GM19463 (cell line): ENCODE measurements around the gene KATNIP.

Experiments used
- ATAC-seq: cut with Tn5 transposase; IDR thresholded peaks from one replicate; pipeline ENCODE4 v1.9.1; 2021; ENCODE audit warnings: mild to moderate bottlenecking, moderate library complexity; ENCODE audit not compliant: unreplicated experiment

Gene KATNIP

DNA sequence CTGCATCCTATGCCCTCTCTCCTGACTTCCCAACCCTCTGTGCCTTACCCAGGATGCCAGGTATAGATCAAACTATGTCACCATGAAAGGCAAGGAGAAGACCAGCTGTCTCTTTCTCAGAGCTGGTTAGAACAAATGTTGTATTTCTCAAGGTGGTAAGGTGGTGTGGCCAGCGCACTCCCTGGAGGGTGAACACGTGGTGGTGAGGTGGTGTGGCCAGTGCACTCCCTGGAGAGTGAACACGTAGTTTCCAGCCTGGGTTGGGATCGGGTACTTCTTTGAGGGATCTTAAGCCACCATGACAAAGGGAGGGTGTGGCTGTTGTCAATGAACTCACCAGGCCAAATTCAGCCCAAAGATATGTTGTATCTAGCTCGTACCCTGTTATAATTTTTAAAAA lies 26.8 kb downstream of the KATNIP start:
- ATAC-seq, result no peak

DNA sequence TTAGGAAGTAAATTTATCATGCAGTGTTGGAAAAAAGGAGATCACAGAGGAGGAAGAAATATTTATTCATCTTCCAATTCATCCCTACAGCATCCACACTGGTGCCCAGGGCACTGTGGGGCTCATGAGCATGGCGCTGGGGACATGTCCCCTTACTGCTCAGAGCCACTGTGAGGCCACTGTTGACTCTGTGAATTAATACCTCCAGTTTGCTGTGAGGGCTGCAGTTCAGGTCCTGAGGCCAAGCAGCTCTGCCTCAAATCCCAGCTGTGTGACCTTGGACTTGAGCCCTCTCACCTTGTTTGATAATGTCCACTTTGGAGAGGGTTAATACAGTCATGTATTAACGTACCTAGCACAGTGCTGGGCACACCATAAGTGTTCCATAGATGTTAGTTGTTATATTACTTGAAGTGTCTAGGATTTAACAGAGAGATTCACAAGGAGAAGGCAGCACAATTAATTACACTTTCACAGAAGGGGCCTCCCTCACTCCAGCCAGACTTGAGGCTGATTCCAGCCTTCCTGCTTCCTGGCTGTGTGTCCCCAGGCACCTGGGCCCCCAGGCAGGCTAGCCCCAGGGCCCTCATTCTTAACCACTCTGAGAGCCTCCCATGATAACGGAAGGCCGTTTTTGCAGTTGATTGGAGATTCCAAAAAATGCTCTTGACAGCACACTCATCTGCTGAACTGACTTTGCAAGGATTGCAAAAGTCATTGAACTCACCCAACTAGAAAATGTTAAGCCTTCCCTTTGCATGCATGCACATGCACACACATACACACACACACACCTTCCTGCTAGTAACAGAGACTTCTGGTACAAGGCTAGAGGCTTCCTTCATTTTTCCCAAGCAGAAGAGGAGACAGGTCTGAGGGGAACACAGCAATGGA lies 29.4 kb downstream of the KATNIP start:
- no peak for ATAC-seq

- ATAC-seq, result no peak
Measured at GRCh38 chr16:27582883-27583282, 32.9 kb downstream of the KATNIP start.

DNA sequence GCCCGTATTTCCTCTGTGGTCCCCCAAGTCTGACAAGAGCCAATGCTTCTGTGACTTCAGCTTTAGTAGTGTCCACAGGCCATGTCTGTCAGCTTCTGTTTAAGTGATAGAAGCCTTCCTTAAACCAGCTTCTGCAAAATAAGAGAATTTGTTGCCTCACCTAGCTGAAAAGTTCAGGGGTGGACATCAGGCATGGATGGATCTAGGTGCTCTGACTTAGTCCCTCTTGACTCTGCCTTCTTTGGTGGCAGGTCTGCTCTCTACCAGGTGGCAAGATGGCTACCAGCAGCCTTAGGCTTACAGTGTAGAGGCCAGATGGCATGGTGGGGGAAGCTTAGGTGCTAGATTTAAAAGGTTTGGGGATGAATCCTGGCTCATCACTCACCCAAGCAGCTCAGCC lies 33.7 kb downstream of the KATNIP start:
- ATAC-seq, result no peak

DNA sequence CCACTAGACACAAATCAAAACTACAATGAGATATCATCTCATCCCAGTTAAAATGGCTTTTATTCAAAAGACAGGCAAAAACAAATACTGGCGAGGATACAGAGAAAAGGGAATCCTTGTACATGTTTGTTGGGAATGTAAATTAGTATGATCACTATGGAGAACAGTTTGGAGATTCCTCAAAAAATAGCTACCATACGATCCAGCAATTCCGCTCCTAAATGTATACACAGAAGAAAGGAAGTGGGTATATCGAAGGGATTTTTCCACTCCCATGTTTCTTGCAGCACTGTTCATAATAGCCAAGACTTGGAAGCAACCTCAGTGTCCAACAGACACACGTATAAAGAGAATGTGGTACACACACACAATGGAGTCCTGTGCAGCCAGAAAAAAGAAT lies 35.3 kb downstream of the KATNIP start:
- ATAC-seq, result no peak

DNA sequence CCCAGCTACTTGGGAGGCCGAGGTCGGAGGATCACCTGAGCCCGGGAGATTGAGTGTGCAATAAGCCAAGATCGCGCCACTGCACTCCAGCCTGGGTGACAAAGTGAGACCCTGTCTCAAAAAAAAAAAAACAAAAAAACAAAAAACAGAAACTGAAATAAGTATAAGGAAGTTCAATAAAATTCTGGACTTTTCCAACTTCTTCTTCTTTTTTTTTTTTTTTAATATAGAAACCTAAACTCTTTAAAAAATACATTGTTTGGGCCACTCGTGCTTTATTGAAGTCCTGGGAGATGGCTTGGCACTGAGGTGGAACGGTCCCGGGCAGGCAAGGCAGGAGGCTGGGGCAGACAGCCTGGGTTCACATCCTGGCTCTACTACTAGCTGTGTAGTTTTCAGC lies 36.8 kb downstream of the KATNIP start:
- ATAC-seq, result no peak

- ATAC-seq, result no peak
Measured at GRCh38 chr16:27588057-27588456, 38.1 kb downstream of the KATNIP start.

GRCh38 chr16:27591837-27592236 lies 41.9 kb downstream of the KATNIP start:
- no peak for ATAC-seq

- ATAC-seq, result no peak
Measured at GRCh38 chr16:27595475-27595874, 45.5 kb downstream of the KATNIP start.

DNA sequence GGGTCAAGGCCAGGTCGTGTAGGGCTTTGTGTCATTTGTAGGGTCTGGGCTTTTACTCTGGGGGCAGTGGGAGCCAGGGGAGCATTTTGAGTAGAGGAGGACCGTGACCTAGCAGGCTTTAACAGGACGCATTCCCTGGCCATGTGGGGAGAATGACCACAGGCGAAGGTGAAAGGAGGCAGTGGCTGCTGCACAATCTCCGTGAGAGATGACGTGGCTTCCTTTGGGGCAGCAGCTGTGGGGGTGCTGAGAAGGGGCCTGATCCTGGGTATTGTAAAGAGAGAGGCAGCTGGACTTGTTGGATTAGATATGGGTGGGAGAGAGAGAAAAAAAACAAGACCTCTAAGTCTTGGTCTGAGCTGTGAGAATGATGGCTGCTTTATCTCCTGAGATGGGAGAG lies 46.0 kb downstream of the KATNIP start:
- ATAC-seq, result no peak

GRCh38 chr16:27596411-27596810 lies 46.5 kb downstream of the KATNIP start:
- ATAC-seq, result no peak

DNA sequence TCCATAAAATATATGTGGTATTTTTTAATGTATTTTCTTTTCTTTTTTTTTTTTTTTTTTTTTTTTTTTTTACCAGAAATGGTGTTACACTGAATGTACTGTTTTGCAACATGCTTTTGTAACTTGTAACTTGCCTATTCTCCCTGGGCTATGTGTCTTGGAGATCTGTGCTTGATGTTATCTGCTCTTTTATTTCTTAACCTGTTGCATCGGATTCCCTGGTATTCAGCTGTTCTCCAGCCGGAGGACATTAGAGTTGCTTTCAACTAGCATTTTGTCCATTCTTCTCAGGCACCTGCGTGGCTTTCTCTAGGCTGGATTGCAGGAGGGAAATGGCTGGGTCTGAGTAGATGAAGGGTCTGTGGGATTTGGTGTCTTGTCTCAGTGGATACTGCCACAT lies 47.4 kb downstream of the KATNIP start:
- no peak for ATAC-seq

DNA sequence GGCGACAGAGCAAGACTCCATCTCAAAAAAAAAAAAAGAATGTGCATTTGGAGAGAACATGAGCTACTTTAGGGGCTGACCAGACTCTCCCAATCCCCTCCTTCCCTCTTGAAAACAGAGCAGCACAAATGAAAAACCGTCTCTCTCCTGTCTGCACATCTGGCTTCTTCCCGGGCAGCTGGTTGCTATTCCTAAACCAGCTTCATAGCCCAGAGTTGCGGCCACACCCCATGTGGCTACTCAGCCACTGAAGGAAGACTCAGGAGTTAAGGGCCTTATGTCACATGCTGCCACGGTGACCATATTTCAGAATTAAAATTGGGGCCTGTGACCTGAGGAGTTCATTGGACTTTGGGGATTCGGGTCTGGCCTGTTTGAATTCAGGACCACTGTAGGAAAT lies 48.3 kb downstream of the KATNIP start:
- ATAC-seq, result no peak

DNA sequence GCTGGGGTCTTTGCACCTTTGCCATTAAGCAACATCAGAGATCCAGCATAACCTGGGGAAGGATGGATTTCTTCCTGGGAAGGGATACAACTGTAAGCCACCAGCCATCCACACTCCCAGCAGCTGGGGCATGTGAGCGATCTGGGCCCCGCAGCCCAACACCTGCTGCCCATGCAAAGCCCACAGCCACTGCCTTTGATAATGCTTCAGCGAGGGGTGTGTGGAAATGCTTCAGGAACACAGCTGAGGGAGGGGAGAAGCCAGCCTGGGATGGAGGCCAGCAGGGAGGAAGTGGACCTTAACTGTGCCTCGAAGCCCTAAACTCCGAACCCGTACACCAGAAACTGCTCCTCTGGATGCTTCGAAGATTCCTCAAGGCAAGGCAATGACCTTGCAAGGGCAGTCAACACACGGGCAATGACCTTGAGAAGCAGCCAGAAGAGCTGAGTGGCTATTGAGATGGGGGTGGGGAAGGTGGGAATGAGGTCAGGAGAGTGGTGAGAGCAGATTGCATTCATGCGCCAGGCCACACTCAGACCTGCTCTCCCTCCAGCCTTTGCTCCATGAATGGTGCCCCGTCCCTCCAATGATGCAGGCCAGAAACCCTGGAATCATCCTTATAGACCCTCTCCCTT lies 49.1 kb downstream of the KATNIP start:
- no peak for ATAC-seq

GRCh38 chr16:27599606-27600005 lies 49.7 kb downstream of the KATNIP start:
- ATAC-seq, result no peak
